Measurements from ENCODE around the gene GTF3C6.
"Not testable (repeated sequence)": the region's sequence is repeated elsewhere in the genome, so short reads cannot be mapped to it uniquely, and the experiment has no call there.

Gene GTF3C6, protein sequence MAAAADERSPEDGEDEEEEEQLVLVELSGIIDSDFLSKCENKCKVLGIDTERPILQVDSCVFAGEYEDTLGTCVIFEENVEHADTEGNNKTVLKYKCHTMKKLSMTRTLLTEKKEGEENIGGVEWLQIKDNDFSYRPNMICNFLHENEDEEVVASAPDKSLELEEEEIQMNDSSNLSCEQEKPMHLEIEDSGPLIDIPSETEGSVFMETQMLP

DNA sequence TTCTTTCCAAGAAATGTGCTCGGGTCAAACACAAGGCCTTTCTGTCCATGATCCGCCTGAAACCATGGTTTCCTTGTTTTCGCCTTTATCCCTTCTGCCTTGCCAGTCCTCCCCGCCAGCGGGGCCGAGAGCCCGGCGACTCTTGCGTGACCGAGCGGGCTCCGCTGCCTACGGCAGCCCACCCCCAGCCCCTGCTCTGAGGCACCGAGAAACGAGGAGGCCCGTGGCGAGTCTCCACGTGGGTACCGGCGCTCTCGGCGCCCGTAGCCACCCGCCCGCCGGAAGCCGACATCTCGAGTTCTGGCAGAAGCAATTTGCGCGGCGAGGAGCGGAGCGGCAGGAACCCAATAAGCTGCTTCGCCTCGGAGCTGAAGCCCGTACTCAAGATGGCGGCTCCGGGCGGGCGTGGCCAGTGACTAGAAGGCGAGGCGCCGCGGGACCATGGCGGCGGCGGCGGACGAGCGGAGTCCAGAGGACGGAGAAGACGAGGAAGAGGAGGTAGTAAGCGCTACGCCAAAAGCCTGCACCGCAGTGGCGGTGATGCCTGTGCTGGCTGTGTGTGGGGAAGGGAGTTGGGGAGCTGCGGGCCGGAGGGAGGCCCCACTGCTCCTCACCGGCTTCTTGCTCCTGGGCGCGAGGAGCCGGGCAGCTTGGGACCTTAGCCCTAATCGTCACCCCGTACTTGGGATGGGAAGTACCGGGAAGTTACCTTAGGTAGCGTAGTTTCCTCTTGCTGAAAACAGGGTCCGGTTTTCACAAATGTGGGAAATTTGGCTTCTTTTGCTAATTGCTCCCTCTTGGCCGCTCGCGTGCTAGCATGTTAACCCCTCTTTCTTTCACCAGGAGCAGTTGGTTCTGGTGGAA lies at the start of gene GTF3C6:
TSS of gene GTF3C6 (plus strand) at position 378 of the 864 bp plus-strand sequence. CDS start at position 442, 64 bp downstream.
- peak; percentile 82 to 83 for DNase-seq (ENCODE audit: low read depth in 2 of 2, low spot score in 1 of 2)

GRCh38 chr6:110930781-110931180 lies 27.7 kb upstream of the GTF3C6 start:
- no peak for DNase-seq (ENCODE audit: low read depth in 2 of 2, low spot score in 1 of 2)

DNA sequence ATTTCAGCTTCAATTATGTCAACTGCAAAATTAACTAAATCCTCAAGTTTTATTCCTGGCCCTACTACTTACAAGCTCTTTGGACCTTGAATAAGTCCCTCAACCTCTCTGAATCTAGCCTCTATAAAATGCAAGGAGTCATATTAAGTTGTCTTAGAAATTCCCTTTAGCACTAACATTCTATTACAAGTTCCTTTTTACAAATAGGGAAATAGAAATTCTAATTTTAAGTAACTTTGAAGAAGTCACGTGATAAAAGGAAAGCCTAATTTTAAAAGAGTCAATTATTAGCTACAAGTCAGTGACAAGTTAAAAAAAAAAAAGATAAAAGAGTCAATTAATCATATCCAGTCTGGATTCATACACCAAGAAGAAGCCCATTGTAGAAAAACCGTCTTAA lies 24.6 kb upstream of the GTF3C6 start:
- no peak for DNase-seq (ENCODE audit: low read depth in 2 of 2, low spot score in 1 of 2)

- DNase-seq (ENCODE audit: low read depth in 2 of 2, low spot score in 1 of 2) = no peak
These were observed 24.1 kb upstream of the GTF3C6 start for GRCh38 chr6:110934381-110934898.

DNA sequence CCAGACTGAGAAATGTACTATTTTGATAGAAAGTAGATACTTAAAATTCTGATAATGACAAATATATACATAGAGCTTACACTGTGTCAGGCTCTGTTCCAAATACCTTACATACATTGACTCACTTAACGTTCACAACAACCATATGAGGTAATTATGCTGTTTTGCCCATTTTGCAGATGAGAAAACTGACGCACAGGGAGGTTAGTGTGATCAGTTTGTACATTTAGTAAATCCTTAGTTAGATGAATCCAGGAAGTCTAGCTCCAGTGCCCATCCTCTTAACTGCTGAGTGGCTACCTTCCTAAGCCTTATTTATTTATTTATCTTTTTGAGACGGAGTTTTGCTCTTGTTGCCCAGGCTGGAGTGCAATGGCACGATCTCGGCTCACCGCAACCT lies 23.3 kb upstream of the GTF3C6 start:
- DNase-seq (ENCODE audit: low read depth in 2 of 2, low spot score in 1 of 2) = no peak

DNA sequence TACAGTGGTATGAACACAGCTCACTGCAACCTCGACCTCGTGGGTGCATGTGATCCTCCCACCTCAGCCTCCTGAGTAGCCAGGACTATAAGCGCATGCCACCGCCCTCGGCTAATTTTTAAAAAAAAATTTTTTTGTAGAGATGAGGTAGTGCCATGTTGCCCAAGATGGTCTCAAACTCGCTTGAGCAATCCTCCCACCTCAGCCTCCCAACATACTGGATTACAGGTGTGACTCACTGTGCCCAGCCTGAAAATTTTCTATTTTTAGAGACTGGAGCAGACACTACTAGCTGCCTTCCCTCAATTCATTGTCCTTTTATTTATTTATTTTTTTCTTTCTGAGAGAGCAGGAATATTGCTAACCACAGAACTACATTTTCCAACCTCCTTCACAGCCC lies 20.3 kb upstream of the GTF3C6 start:
- DNase-seq (ENCODE audit: low read depth in 2 of 2, low spot score in 1 of 2) = no peak

DNA sequence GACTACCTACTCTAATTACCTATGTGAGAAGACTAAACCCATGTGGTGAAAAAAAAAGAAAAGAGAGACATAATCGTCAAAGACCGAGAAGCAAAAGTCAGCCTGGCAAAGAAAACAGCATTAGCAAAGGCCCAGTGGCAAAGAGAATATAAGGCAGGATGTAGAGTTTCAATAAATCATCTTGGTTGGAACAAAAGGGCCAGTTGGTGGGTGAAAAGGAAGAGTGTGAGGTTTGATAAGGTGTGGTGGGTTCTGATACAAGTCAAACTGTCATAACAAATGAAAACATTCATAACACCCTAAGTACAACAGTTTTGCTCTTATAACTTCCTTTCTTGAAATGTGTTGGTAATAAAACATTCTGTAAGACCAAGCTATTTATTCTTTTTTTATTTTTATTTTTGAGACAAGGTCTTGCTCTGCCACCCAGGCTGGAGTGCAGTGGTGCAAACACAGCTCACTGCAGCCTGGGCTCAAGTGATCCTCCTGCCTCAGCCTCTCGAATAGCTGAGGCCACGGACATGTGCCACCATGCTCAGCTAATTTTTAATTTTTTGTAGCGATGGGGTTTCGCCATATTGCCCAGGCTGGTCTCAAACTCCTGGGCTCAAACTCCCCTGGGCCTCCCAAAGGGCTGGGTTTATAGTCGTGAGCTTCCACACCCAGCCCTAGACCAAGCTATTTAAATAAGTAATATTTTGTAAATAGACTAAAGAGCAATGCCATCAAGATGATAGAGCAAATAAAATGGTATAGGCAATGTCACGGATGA lies 18.9 kb upstream of the GTF3C6 start:
- DNase-seq (ENCODE audit: low read depth in 2 of 2, low spot score in 1 of 2) = no peak

- DNase-seq (ENCODE audit: low read depth in 2 of 2, low spot score in 1 of 2) = peak in 1 of 2 donors; percentile 4
These were observed 13.8 kb upstream of the GTF3C6 start for GRCh38 chr6:110944681-110945151.

DNA sequence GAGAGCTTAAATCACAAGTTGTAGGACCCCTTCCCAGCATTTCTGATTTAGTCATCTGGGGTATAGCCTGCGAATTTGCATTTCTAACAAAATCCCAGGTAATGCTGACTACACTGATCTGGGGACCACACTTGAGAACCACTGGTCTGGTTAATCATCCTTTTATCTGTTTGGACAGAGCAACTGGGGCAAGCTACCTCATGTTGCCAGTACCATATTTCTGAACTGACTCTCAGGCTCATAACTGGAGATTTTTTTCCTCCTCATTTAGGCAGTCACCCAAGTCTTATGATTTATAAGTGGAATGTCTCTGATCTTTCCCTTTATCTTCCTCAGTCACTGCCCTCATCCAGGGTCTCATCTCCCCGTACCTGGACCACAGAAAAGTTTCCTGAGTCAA lies 12.0 kb upstream of the GTF3C6 start:
- no peak for DNase-seq (ENCODE audit: low read depth in 2 of 2, low spot score in 1 of 2)

GRCh38 chr6:110949679-110950285 lies 8.7 kb upstream of the GTF3C6 start:
- DNase-seq (ENCODE audit: low read depth in 2 of 2, low spot score in 1 of 2) = no peak

GRCh38 chr6:110950440-110950839 lies 8.1 kb upstream of the GTF3C6 start:
- no peak for DNase-seq (ENCODE audit: low read depth in 2 of 2, low spot score in 1 of 2)

DNA sequence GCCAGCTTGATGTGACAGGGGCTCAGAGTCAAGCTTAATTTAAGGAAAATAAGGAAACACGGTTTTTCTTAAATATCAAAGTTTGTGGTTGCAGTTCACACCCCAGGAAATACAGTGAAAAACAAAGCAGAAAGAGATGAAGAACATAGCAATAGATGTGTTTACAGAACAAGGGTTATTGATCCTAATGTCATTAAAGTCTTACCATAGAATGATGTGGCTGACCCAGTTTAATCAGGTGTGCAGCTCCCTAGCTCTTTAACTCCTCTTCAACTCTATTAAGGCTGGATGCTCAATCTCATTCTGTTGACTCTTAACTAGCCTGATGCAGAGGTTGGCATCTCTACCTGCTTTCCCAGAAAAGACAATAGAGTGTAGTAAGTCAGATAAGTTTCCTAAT lies 7.5 kb upstream of the GTF3C6 start:
- no peak for DNase-seq (ENCODE audit: low read depth in 2 of 2, low spot score in 1 of 2)

- no peak for DNase-seq (ENCODE audit: low read depth in 2 of 2, low spot score in 1 of 2)
These were observed 6.3 kb upstream of the GTF3C6 start for GRCh38 chr6:110951986-110952794.

DNA sequence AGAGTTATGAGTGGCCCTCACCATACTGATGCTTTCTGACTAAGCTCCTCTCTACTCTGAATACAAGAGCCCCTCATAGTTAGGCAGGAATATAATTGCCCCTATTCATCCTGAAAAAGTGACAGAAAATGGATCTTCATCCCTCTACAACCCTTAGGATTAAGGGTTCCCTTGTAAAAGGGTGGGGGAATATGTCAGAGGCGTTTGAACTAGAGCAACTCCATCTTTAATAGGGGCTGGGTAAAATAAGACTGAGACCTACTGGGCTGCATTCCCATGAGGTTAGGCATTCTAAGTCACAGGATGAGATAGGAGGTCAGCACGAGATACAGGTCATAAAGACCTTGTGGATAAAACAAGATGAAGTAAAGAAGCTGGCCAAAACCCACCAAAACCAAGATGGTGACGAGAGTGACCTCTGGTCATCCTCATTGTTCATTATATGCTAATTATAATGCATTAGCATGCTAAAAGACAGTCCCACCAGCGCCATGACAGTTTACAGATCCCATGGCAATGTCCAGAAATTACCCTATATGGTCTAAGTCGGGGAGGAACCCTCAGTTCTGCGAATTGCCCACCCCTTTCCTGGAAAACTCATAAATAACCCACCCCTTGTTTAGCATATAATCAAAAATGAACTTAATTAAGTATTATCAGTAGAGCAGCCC lies 4.7 kb upstream of the GTF3C6 start:
- DNase-seq (ENCODE audit: low read depth in 2 of 2, low spot score in 1 of 2) = no peak

DNA sequence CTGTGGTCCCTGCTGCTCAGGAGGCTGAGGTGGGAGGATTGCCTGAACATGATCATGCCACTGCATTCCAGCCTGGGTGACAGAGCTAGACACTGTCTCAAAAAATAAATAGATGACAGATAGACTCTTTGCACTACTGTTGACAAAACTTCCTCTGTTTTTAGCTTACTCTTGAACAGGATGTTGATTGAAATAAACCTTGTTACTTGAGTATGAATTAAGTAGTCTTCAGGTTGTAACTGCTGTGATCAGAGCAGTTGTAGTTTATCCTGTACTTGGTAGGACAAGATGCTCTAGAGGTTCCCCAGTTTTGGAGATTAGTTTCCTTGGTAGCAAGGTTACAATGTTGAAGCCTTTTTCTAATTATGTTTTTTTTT lies 1.5 kb downstream of the GTF3C6 start:
- no peak for DNase-seq (ENCODE audit: low read depth in 2 of 2, low spot score in 1 of 2)

- not testable (repeated sequence) for DNase-seq (ENCODE audit: low read depth in 2 of 2, low spot score in 1 of 2)
These were observed 4.1 kb downstream of the GTF3C6 start for GRCh38 chr6:110962636-110963035.

DNA sequence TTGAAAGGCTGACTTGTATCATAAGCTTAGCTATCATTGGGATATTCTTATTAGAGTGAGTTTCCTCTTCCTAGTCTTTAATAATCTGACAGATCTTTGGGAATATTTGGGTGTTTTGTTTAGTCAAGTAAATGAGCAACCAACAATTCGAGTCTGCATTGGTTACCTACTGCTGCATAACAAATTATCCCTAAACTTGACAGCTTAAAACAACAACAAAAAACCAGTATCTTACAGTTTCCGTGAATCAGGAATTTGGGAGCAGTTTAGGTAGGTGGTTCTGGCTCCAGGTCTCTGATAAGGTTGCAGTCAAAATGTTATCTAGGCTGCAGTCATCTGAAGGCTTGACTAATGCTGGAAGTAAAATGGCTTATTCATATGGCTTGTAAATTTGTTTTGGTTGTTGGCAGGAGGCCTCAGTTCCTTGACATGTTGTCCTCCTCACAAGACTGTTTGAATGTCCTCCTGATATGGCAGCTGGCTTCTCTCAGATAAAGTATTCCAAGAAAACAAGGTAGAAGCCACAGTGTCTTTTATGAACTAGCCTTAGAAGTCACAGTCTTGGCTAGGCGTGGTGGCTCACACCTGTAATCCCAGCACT lies 7.2 kb downstream of the GTF3C6 start:
- no peak for DNase-seq (ENCODE audit: low read depth in 2 of 2, low spot score in 1 of 2)

GRCh38 chr6:110968661-110969060 lies 10.2 kb downstream of the GTF3C6 start:
- not testable (repeated sequence) for DNase-seq (ENCODE audit: low read depth in 2 of 2, low spot score in 1 of 2)

DNA sequence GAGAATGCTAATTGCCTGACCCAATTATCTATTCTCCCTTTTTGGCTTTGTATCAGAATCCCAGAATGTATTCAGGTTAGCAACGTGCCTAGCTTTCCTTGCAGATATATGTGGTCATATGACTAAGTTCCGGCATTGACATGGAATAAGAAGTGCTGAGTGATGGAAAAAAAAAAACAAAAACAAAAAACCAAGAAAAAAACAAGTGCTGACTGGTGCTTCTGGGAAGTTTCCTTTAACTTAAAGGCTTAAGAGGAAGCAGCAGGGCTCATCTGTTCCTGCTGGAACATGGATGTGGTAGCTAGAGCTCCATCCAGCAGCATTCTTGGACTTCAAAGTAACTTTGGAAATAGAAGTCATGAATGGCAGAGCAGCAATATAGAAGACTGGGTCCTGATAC lies 13.0 kb downstream of the GTF3C6 start:
- DNase-seq (ENCODE audit: low read depth in 2 of 2, low spot score in 1 of 2) = no peak
